ENCODE measurements around the gene VAV2. TPM values are rescaled to one million over a fixed set of nuclear protein-coding genes. Genes with fewer than 3 reads are reported as not detected.

VAV2 gene
- total RNA-seq, 1 experiment from 2014 or later = 25.0 TPM

DNA sequence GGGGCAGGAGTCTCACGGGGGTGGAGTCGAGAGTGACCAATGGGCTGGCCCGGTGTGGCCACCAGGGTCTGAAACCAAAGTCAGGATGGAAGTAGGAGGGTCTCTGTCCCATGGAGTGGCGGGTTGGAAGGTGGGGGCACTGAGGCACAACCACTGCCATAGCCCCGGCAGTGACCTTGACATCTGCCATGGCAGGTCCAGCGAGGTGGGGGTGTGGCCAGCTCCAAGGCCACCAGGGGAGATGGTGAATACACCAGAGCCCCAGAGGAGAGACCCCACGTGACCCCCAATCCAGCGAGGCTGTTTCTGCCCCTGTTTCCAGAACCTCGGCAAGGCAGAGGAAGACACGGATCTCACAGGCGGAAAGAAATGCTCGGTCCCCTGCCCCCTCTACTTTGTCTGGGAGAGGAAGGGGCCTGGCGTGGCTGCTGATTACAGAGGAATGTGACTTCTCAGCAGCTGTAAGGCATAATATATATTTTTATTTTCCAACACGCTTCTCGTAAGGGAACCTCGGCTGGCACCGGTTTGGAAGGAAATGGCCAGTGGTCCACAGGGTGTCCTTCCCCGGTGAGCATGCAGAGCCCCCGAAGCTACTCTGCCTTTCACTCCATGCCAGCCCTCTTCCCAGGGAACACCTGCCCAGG, 148.2 kb downstream of the VAV2 start:
- H3K27ac ChIP-seq = no peak overlapping the region
- H3K4me3 ChIP-seq = no peak overlapping the region
- no peaks in the 10 kb centered on the region for H3K9me3 ChIP-seq (replicated peaks)
- peaks cover 23% of the 10 kb centered on the region for H3K36me3 ChIP-seq
- no peaks in the 10 kb centered on the region for H3K27me3 ChIP-seq (replicated peaks)
- DNase-seq (ENCODE audit: low read depth in 1 of 2, low spot score in 2 of 2) = no peak
- H3K4me1 ChIP-seq (replicated peaks) = peaks cover 5% of the 10 kb centered on the region

DNA sequence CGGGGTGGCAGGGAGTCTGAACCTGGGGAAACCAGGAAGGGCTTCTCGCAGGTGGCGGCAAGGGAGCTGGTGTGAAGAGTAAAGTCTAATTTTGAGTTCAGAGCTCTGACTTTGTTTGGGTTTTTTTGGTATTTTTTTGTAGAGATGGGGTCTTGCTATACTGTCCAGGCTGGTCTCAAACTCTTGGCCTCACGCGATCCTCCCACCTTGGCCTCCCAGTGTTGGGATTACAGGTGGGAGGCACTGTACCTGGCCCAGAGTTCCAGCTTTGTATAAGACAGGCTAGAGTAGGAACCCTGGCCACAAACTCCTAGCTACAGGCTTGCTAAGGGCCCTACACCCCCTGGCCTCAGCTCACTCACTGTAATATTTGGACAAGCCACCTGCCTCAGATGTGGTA, 148.9 kb downstream of the VAV2 start:
- H3K4me3 ChIP-seq = no peak overlapping the region
- no peak for DNase-seq (ENCODE audit: low read depth in 1 of 2, low spot score in 2 of 2)
- H3K27ac ChIP-seq = no peak overlapping the region
- no peaks in the 10 kb centered on the region for H3K27me3 ChIP-seq (replicated peaks)
- H3K36me3 ChIP-seq = peaks cover 16% of the 10 kb centered on the region
- H3K9me3 ChIP-seq (replicated peaks) = no peaks in the 10 kb centered on the region
- peaks cover 5% of the 10 kb centered on the region for H3K4me1 ChIP-seq (replicated peaks)

DNA sequence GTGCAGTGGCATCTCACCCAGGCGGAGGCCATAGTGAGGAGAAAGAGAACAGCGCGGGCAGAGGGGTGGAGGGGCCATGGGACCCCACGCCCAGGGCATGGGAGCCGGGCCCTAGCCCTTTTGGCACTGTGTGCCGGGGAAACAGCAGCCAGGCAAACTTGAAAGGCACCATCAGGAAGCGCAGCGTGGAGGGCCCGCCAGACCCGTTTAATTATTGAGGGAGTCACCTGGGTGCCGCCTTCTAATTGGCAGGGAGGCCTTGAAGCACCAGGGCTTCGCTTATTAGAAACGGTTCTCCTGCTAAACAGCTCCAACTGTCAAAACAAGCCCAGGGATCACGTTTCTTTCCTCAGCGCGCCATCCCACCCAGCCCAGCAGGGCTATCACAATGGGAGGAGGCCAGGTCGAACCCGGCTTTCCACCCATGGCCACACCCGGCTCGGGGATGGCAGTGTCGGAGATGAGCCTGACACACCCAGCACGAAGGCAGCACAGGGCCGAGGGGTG, 149.3 kb downstream of the VAV2 start:
- Histone ChIP-seq H3K9me3 (replicated peaks) (no peaks in the 10 kb centered on the region), H3K4me3 (no peak overlapping the region), H3K27ac (no peak overlapping the region), H3K27me3 (replicated peaks) (no peaks in the 10 kb centered on the region), H3K36me3 (peaks cover 16% of the 10 kb centered on the region), H3K4me1 (replicated peaks) (peaks cover 5% of the 10 kb centered on the region)
- DNase-seq (ENCODE audit: low read depth in 1 of 2, low spot score in 2 of 2) = no peak

- H3K27ac ChIP-seq = no peak overlapping the region
- H3K4me1 ChIP-seq (replicated peaks) = peaks cover 5% of the 10 kb centered on the region
- no peaks in the 10 kb centered on the region for H3K27me3 ChIP-seq (replicated peaks)
- H3K4me3 ChIP-seq = no peak overlapping the region
- peaks cover 10% of the 10 kb centered on the region for H3K36me3 ChIP-seq
- DNase-seq (ENCODE audit: low read depth in 1 of 2, low spot score in 2 of 2) = no peak
- H3K9me3 ChIP-seq (replicated peaks) = no peaks in the 10 kb centered on the region
Observed at GRCh38 chr9:133842174-133842573, 149.9 kb downstream of the VAV2 start.

- Histone ChIP-seq H3K36me3 (peaks cover 10% of the 10 kb centered on the region), H3K9me3 (replicated peaks) (no peaks in the 10 kb centered on the region), H3K4me3 (no peak overlapping the region), H3K4me1 (replicated peaks) (peaks cover 5% of the 10 kb centered on the region), H3K27me3 (replicated peaks) (no peaks in the 10 kb centered on the region), H3K27ac (no peak overlapping the region)
- no peak for DNase-seq (ENCODE audit: low read depth in 1 of 2, low spot score in 2 of 2)
Observed at GRCh38 chr9:133841167-133841812, 150.8 kb downstream of the VAV2 start.

DNA sequence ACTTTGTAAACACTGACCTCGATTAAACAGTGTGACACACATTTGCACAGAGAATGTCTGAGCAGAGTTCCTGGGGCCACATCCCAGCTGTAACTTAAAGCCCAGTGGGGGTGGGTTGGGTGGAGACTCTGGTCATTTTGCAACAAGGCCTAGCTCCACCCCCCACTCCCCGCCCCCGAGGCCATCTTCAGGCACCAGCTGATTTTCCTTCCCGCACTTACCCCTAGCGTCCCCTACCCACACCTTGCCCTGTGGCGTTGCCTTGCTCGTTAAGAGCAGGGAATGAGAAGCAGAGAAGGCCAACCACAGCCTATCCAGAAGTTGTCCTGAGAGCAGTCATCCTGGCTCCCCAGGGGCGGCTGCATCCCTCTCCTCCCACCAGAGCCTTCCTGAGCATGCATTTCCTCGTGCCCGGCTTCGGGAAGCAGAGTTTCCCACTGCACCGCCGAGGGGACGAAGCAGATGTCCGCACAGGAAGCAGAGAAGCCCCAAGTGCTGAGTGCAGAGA, 152.2 kb downstream of the VAV2 start:
- Histone ChIP-seq H3K9me3 (replicated peaks) (no peaks in the 10 kb centered on the region), H3K36me3 (peaks cover 9% of the 10 kb centered on the region), H3K27me3 (replicated peaks) (no peaks in the 10 kb centered on the region), H3K4me1 (replicated peaks) (no peaks in the 10 kb centered on the region), H3K4me3 (no peak overlapping the region), H3K27ac (no peak overlapping the region)
- no peak for DNase-seq (ENCODE audit: low read depth in 1 of 2, low spot score in 2 of 2)

DNA sequence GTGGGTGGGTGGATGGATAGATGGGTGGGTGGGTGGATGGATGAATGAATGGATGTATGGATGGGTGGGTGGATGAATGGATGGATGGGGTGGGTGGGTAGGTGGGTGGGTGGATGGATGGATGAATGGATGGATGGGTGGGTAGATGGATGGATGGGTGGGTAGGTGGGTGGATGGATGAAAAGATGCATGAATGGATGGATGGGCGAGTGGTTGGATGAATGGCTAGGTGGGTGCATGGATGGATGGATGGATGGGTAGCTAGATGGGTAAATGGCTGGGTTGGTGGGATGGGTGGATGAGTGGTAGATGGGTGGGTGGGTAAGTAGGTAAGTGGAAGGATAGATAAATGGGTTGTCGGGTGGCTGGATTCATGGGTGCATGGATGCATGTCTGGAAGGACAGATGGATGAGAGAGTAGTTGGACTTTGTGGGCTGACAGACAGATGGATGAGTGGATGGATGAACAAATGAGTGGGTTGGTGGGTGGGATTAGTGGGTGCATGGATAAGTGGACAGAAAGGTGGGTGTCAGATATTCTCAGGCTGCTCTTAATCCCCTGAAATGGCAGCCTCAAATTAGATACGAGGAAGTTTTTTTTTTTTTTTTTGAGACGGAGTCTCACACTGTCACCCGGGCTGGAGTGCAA, 153.1 kb downstream of the VAV2 start:
- Histone ChIP-seq H3K4me1 (replicated peaks) (no peaks in the 10 kb centered on the region), H3K4me3 (no peak overlapping the region), H3K27me3 (replicated peaks) (no peaks in the 10 kb centered on the region), H3K9me3 (replicated peaks) (no peaks in the 10 kb centered on the region), H3K27ac (no peak overlapping the region), H3K36me3 (peaks cover 9% of the 10 kb centered on the region)
- no peak for DNase-seq (ENCODE audit: low read depth in 1 of 2, low spot score in 2 of 2)

DNA sequence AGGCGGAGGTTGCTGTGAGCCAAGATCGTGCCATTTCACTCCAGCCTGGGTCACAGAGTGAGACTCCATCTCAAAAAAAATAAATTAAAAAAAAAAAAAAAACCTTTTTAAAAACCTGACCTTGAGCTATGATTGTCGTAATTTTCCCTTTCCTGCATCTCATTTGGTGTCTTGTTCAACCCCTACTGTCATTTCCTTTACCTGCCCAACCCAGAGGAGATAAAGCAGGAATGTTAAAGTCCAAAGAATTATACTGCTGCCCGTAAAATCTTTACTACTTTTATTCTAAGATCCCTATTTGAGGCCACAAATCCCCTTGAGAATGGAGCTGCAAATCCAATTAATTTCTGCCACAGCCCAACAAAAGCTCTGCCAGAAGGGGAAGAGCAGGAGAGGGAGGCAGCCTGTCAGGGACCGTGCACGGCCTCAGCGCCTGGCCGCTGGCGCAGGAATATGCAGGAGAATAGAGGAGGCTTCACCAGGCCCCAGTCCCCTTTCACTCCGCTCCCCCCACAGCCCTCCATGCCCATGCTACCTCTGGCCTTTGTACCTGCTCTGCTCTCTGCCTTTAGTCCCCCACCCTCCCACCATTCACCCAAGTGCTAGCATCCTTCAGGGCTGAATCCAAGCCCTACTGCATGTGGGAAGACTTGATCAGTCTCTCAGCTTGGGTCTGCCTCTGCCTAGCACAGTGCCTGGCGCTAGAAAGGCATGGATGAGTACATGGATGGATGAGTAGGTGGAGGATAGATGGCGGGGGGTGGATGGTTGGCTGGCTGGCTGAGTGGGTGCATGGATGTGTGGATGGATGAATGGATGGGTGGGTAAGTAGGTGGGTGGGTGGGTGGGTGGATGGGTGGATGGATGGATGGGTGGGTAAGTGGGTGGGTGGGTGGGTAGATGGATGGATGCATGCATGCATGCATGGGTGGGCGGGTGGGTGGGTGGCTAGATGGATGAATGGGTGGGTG, 154.2 kb downstream of the VAV2 start:
- Histone ChIP-seq H3K4me3 (no peak overlapping the region), H3K27me3 (replicated peaks) (no peaks in the 10 kb centered on the region)

GRCh38 chr9:133836818-133837217, 155.3 kb downstream of the VAV2 start:
- DNase-seq (ENCODE audit: low read depth in 1 of 2, low spot score in 2 of 2) = no peak
- H3K36me3 ChIP-seq = peaks cover 21% of the 10 kb centered on the region
- no peaks in the 10 kb centered on the region for H3K4me1 ChIP-seq (replicated peaks)
- H3K27ac ChIP-seq = no peak overlapping the region
- no peaks in the 10 kb centered on the region for H3K9me3 ChIP-seq (replicated peaks)
- no peaks in the 10 kb centered on the region for H3K27me3 ChIP-seq (replicated peaks)
- no peak overlapping the region for H3K4me3 ChIP-seq

More for the DNA sequence above, 154.2 kb downstream of the VAV2 start:
- Histone ChIP-seq H3K9me3 (replicated peaks) (no peaks in the 10 kb centered on the region), H3K27ac (no peak overlapping the region), H3K4me1 (replicated peaks) (no peaks in the 10 kb centered on the region), H3K36me3 (peaks cover 16% of the 10 kb centered on the region)
- DNase-seq (ENCODE audit: low read depth in 1 of 2, low spot score in 2 of 2) = no peak

GRCh38 chr9:133836001-133836758, 155.9 kb downstream of the VAV2 start:
- Histone ChIP-seq H3K4me1 (replicated peaks) (no peaks in the 10 kb centered on the region), H3K9me3 (replicated peaks) (no peaks in the 10 kb centered on the region), H3K27me3 (replicated peaks) (no peaks in the 10 kb centered on the region), H3K4me3 (no peak overlapping the region), H3K27ac (no peak overlapping the region), H3K36me3 (peaks cover 25% of the 10 kb centered on the region; the same call in 1 of the 2 replicates)
- DNase-seq (ENCODE audit: low read depth in 1 of 2, low spot score in 2 of 2) = no peak

DNA sequence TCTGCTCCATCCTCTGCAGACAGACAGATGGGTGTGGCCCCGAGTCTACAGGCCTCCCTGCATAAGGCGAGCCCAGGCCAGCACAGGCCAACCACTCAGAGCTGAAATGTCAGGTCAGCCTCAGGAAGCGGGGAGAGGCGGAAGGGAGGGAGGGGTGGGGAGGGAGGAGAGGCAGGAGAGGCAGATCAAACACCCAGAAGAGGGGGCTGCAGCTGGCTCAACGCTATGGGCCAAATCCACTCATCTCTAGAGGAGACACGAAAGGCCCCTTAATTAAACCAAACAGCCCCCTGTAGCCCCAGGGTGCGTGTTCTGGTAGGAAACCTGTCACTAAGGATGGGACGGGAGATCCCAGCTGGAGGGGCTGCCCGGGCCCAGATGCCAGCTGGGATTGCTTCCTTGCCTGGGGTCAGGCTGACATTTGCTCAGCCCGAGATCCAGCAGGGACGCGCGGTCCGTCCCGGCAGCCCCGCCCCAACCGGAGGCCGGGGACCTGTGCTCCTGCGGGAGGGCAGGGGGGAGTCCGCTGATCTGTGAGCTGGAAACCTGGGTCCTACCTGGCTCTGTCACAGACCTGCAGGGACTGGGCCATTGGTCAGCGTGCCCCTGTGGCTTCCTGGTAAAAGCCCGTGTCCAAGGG, 156.7 kb downstream of the VAV2 start:
- no peaks in the 10 kb centered on the region for H3K9me3 ChIP-seq (replicated peaks)
- no peaks in the 10 kb centered on the region for H3K27me3 ChIP-seq (replicated peaks)
- H3K27ac ChIP-seq = no peak overlapping the region
- no peak for DNase-seq (ENCODE audit: low read depth in 1 of 2, low spot score in 2 of 2)
- H3K4me3 ChIP-seq = no peak overlapping the region
- no peaks in the 10 kb centered on the region for H3K4me1 ChIP-seq (replicated peaks)
- peaks cover 32% of the 10 kb centered on the region for H3K36me3 ChIP-seq
